Renal cortical epithelial cell (primary cell): ENCODE data around the gene UAP1. TPM values are rescaled to one million over a fixed set of nuclear protein-coding genes. Genes with fewer than 3 reads are reported as not detected.

Experiments
- DNase-seq: peaks from one replicate; pipeline ENCODE4 v3.0.0-alpha.2; 2011; ENCODE audit warnings: low read depth
- total RNA-seq: library from RNA; depleted of rRNA; stranded (reverse); fragments of >200 nt; gene quantifications from 2 replicates; pipeline ENCODE4 v1.2.3, GENCODE V29; 2014

UAP1 gene
- total RNA-seq, 1 donor from 2014 or later, result 55.3 TPM

DNA sequence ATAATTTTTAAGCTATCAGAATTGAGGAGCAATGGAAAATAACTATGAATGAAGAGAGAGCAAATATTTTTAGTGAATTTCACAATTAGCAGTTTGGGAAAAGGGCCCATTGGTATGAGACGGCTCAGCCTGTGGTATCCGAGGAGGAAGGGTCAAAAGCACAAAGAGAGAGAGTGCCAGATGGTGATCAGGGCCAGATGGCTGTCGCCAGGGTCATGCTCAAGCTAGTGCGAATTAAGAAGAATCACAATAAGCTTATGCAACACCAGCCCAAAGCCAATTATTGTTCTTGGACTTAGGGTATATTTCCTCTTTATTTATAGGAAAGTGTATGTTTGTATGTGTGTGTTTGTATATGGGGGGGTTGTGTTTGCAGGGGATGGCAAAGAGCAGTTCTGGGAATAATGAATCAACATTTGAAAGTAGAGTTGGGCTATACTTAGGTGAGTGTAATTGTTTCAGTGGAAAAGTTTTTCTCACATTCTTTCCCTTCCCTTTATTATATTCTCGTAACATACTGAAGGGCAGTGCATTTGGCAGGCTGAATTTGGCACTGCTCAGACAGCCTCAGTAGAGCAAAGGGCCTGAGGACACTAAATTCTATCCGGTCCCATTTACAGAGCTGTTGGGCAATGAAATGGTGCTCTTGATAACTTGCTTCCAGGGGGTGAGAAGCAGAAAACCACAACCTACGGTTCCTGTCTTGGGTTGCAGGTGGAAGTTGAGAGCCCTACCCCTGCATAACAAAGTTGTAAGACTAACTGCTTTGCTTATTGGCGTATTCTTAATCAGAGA is 51.3 kb downstream of the UAP1 start:
- DNase-seq, result no peak

DNA sequence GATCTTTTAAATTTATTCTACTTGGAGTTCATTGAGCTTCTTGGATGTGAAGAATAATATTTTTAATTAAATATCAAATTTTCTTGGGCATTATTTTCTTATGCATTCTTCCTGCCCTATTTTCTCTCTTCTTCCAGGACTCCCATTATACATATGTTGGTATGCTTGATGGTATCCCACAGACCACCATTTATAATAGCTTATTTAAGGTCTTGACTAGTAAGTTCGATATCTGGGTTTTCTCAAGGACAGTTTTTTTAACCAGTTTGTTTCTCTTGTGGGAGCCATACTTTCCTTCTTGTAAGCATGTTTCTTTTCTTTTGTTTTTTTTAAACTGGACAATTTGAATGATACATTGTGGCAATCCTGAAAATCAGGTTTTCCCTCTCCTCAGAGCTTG is 55.3 kb downstream of the UAP1 start:
- DNase-seq, result no peak

DNA sequence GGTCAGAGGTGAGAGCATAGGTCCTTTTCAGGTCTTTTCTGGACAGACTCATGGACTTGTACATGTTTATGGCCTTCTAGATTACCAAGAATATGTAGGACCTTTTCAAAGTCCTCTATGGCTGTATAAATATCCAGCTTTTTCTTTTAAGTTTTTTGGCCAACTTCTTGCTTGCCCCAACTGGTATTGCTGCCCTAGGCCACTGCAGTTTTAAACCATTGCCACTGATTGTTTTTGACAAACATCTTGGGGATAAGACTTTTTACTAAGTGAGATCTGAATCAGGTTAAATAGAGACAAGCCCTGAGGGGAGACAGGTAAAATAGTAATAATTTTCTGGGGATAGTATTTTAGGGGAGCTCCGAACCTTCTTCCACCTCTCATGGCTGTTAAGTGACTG is 56.0 kb downstream of the UAP1 start:
- DNase-seq, result no peak

DNA sequence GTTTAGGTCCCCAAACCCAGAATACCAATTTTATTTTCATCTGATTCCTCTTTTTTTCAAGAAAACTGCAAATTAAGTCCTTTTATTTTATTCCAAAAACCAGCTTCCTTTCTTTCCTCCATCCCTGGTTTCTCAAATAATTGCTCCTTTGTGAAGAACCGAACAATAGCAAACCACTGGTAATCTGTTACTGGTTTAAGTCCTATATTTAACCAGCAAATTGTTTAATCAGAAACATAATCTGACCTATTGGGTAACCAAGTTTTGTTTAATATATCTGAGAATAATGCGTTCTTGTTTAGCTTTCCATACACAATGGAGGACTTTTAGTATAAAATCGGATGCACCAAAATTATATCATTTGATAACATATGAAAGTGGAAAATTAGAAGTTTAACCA is 57.6 kb downstream of the UAP1 start:
- no peak for DNase-seq

DNA sequence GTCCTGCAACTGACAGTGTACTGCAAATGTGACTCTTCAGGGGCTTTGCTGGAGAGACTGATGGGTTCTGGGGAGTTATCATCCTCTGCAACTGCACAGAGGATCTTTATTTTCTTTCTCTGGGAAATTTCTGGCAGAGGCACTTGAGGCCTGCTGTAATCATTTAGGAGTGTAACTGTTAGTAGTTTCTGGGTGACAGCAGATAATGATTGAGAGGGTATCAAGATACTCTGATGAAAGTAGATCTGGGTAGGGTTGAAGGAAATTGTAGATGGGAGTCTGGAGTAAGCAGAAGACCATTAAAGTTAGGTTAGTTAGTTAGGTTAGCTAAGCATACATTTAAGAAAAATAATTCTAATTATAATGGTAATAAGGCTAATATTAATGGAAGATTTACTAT is 59.7 kb downstream of the UAP1 start:
- no peak for DNase-seq

DNA sequence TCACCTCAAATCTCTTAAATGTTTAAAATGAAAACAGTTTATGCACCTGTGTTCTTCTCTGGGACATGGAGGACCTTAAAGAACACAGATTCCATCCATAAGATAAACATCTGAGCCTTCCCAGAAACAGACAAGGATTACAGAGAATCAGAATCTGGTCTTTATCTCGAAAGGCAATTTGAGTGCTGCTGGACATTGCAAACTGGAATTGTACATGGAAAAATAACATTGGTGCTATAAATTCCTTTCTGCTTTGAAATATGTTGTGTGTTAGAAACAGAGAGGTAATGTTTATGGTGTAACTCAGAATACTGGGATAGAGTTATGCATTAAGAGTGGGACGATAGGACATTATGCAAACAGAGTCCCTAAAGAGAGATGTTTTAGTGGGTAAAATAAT is 64.2 kb downstream of the UAP1 start:
- DNase-seq, result no peak

DNA sequence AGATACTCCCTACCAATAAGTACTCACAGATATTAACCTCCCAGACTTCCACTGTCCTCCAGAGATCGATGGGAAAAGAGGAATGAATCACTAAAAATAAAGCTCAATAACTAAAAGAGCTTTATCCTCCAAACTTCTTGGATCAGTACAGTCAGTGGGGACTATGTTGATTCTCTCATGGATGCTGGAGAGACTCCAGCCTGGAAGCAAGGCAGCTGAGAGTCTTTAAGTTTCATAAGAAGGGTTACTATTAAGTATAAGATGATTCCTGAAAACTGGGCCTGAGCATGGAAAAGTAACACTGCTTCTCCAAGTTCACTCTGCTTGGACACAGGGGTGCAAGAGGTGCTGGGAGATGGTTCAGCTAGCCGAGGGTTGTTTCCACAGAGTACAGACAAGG is 64.6 kb downstream of the UAP1 start:
- no peak for DNase-seq

DNA sequence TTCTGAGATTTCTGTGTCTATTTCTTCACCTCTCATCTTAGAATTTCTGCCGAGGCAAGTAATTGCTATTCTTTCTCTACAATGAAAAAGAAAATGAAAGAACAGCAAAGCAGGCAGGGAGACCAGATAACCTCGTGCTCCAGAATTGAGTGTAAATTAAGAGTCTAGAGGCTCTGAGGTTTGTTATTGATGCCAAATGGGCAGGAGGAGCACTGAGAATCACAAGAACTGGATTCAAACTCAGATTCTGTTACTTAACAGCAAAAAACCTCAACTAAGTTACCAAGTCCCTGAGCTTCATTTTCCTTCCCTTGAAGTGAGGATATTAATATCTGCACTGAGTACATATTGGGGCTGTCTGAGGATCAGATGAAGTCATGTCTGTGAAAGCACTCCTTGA is 65.2 kb downstream of the UAP1 start:
- no peak for DNase-seq

DNA sequence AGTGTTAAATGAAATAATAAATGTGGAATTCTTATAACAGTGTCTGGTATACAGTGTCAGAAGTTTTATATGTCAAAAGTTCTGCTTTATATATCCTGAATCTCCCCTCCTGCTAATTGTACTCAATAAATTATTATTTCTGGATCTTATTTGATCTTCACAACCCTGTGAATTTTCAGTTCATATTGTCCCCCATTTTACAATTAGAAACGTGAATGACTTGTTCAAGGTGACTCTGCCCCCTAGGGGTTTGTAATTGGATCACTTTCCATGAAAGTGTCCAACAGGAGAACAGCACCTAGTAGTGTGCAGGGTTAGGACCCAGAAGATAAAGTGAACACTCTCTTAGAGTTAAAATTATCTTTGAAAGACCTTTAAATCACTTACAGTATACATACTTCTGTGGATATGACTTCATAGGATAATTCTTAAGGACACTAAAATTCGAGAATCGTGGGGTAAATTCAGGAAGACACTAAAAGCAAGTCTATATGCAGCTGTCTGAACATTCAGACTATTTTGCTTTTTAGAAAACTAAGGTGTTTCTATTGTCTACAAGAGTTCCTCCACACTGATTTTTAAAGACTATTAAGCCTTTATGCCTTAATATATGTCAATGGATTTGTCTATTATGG is 66.3 kb downstream of the UAP1 start:
- DNase-seq, result peak; percentile 29

DNA sequence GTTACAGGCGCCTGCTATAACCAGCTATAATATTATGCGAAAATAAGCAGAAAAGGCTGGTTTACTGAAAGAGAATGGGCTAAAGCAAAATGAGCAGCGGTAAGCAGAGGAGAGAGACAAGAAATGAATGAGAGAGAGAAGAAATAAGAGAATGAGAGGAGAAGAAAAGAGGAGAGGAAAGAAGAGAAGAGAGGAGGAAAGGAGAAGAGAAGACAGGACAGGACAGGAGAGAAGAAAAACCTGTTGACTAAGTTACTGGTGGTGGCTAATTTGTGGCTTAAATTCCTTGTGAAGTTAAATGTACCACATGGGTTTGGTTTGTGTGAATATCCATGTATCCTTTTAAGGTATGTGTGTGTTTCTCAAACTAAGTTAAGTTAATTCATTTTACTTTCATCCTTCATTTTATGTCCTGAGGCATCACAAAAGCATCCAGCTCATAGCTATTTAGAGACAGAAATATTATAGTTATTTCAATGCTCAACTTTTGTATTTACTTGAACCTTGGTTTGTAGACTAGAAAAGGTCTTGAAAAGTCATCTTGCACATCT is 67.6 kb downstream of the UAP1 start:
- no peak for DNase-seq

DNA sequence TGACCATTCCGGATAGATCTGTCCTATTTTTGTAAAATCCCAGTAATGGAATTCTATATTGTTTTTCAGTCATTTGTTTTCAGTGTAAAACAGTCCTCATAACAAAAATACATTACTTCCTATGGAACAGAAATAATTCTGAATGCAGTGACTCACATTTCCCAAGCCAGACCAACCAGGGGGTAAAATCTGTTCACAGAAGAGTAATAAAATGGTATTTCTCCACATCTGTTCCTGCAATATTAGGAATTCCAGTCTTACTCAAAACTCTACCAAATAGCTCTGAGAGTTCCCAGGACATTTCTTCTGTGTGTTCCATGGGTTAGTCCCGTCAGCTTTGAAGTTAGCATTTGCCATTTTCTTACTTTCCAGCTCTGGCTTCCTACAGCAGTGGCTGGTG is 68.1 kb downstream of the UAP1 start:
- peak; percentile 15 for DNase-seq

DNA sequence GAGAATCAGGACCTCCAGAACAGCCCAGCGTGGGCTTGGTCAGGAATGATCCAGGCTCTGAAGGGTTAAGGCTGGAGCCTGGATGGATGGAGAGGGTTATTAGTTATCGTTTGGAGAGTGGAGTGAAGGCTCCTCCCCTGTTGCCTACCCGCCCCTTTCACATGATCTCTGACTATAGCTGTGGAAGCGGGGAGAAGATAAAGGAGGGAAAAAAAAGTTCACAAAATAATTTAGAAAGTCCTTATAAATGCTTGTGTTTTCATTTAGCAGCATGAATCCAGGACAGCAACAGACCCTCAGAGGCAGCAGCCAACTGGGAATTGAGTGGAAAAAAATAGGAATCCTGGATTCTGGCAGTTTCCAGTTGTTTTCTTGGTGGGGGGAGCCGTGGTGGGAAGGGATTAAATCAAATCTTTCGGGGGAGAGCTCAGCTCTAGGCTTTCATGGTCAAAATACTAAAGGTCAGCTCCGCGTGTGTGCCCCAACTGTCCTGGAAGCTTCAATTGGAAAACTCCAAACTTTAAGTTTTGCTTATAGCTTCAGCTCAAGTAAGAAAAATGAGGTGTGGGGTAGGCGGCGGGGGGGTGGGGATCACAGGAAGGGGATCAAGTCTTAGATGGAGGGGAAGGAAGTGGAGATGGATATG is 70.1 kb downstream of the UAP1 start:
- no peak for DNase-seq

DNA sequence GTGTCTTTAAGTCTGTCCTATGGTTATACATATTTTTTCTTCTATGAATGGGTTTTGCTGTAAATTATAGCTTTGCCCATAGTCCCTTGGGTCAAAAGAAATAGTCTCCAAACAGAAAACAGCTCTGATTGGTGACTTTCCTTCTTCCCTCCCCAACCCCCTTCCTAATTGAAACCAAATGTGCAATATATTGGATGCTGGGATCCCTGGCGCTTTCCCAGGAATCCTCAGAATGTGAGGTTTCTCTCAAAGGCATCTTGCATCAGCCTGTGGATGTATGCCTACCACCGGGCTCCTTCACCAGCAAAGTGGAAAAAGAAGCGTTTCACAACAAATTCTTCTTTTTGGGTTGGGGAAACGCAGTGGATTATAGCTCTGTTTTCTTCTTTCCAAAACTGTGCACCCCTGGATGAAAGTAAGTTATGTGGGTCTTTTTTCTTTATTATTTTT is 70.7 kb downstream of the UAP1 start, which contains the start of gene DDR2:
Gene DDR2, plus strand, starts transcription at position 248 of the 450 bp plus-strand sequence. CDS start 86,600 bp downstream, outside the sequence.
- DNase-seq, result no peak

DNA sequence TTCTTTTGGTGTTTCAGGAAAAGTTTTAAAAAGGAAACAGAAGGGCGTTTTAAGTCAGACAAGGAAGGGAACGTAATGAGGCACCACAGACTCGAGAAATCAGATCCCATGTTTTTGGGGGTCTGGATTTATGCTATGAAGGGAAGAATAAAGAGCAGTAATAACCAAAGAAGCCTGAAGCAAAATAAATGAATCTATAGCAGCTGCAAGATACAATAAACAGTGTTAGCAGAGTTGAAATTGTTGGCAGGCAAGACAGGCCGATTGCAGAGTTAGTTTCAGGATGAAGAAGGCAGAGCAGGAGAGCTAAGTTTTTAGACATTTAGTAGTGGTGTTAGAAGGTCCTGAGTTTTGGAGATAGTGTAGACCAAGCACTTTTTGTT is 71.2 kb downstream of the UAP1 start:
- DNase-seq, result no peak

DNA sequence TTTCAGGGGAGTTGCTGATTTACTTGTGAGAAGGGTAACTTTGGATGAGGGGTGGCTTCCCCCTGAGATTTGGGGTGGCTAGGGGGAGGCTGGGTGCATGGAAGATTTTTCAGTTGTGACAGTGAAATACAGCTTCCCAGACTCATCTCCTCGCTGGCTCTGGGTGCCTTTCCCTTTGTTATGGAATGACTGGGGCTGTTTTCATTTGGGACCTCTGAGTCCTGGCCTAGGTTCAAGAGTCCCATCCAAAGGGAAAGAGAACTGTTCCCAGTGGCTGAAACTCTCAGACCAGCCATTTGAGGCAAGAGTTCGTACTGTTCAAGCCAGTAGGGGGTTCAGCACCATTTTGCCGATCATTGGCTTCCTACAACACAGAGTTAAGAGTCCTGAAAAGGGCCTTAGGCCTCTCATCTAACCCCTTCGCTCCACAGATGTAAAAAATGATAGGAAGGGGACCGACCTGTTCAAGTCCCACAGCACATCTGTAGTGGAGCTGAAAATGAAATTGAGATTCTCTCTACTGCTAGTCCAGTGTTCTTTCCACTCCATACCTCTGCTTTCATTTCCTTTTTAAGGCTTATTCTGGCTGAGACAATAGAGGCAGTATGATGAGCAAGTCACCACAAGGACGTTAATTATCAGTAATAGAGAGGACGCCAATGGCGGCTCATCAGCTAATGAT is 71.7 kb downstream of the UAP1 start:
- no peak for DNase-seq

DNA sequence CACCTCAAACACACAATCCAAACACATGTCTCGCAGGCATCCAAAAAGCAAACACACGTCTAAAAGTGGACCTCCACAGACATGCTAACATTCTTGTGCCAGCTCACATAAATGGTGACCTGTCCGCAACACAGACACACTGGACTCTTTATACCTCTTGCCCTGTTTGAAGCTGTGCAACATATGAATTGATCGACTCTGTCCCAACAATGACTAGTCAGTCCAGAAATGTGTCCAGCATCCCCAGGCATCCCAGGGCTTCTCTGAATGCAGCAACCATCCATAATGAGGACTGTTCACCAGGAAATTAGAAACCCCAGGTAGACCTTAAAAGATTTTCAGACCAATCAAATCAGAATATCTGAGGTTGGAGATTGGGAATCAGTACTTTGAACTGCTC is 73.9 kb downstream of the UAP1 start:
- DNase-seq, result no peak

DNA sequence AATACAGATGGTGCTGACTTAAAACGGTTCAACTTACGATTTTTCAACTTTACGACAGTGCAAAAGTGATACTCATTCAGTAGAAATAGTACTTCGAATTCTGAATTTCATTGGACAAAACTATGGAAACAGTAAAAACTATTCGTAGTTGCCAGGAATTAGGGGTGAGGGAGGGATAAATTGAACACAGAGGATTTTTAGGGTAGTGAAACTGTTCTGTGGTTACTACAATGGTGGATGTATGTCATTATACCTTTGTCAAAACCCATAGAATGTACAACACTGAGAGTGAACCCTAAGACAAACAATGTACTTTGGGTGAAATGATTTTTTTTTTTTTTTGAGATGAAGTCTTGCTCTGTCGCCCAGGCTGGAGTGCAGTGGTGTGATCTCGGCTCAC is 78.2 kb downstream of the UAP1 start:
- DNase-seq, result no peak

DNA sequence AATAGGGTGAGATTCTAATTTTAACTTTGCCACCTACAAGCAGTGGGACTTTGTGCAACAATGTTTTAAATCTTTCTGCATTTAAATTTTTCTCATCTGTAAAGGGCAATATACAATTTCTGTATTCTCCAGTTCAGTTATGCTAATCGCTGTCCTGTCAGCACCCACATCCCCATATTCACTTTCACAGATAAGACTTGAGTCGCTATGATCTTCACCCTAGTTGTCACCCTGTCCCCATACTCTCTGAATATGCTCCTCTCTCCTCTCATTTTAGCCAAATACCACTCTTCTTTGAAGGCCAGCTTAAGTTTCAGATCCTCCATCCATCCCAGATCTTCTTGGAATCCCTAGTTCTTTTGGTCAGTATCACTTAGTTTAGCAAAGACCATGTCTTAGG is 79.6 kb downstream of the UAP1 start:
- DNase-seq, result no peak

DNA sequence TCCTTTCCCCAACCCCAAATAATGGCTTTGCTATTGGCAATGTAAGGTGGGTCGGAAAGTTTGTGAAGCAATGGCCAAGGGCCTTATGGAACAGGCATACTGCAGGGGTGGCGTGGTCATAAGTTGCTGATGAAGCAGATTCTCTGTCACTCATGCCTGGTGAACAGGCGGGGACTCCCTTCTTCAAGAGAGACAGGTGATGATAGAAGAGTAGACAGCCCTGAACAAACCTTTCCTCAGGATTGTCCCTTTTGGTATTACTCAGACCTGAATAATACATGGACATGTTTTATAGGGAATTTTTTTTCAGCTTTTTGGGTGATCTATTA is 83.4 kb downstream of the UAP1 start:
- DNase-seq, result no peak

DNA sequence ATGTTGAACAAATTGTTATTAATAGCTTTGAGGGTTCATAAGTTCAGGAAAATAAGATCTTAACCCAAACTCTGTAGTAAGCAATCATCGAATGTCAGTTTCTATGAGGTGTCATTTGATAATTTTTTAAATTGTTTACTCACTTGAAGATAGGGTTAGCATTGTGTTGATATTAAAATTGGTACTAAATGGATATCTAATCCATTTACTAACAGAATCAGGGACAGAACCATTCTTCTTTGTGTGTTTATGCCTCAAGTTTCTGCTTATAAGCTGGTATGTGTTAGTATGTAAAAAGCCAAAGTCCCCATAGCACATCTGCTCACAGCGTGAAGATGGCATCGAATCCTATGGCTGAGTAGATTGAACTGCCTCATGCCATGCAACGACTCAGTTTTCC is 84.1 kb downstream of the UAP1 start:
- DNase-seq, result no peak

DNA sequence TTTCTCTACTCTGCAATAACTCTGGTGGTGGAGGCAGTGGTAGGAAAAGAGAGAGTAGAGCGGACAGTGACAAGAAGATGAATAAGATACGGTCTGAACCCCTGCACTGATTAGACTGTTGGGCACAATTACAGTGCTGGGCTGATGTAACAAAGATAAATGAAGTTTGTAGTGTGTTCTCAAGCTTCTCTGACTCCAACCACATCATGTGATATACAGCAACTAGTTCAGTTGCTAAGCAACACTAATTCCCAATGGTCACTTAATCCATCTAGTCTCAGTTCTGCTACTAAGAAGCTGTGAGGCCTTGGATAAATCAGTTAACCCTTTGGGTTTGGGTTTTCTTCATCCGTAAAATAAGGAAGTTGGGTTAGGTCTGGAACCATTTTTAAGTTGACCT is 88.1 kb downstream of the UAP1 start:
- no peak for DNase-seq
